HG03442 (cell line): ENCODE results near the gene NMNAT2.
"Not testable (repeated sequence)": the region's sequence is repeated elsewhere in the genome, so short reads cannot be mapped to it uniquely, and the experiment has no call there.

Experiments
- ATAC-seq: cut with Tn5 transposase; IDR thresholded peaks from one replicate; pipeline ENCODE4 v1.9.1; 2021; ENCODE audit warnings: mild to moderate bottlenecking, moderate library complexity; ENCODE audit not compliant: unreplicated experiment

The NMNAT2 gene

GRCh38 chr1:183291216-183291762 is 126.9 kb downstream of the NMNAT2 start:
- ATAC-seq: no peak

DNA sequence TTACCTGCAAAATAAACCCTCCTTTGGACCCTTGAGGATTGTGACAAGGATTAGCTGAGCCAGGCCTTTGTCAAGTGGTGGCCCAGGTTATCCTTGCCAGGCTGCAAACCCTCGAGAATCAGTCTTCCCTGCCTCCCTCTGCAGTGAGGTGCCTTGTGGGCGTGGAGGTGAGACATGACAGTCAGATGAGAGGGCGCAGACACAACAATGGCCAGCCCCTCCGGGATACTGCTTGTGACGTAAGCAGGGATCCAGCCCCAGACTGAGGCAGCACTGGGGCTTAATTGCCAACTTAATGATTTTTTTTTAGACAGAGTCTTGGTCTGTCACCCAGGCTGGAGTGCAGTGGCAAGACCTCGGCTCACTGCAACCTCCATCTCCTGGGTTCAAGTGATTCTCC is 127.6 kb downstream of the NMNAT2 start:
- no peak for ATAC-seq

DNA sequence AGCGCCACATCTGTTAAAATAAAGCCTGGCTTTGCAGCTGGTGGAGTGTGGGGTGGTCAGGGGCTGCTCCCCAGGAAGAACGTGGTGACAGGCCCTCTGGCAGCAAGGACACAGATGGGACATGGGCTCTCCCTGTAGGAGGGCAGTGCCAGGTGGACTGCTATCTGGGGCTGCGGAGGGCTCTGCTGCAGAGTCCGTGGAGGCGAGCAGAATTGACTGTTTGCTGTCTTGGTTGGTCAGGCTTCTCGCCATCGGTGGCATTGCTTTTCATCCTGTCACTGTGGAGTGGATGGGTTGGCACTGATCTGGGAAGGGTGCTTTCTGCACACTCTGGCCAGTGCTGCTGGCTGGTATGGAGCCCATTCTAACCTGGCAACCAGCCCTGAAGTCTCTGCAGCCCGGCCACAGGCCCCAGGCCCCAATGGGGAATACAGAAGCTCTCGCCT is 129.1 kb downstream of the NMNAT2 start:
- ATAC-seq: no peak

GRCh38 chr1:183288583-183288982 is 129.6 kb downstream of the NMNAT2 start:
- ATAC-seq: no peak

DNA sequence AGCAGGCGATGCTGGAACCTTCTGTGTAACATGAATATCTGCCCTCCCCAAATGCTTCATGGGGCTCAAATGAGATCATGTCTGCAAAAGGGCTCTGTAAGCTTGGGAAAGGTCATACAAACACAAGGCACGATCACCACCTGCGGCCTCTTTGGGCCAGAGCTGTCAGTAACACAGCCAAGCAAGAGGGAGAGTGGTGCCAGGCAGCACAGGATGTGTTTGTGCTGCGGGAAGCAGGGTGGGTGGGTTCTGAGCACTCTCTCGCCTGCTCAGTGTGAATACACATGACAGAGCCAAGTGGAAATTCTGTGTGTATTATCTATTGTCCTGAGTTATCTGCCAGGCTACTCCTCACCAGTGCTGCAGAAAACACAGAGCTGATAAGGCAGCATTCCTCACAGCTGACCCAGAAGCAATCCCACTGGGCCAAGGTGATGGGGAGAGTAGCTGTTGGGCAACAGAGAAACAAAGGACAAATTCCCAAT is 130.9 kb downstream of the NMNAT2 start:
- ATAC-seq: no peak

- no peak for ATAC-seq
Measured at GRCh38 chr1:183285746-183286145, 132.4 kb downstream of the NMNAT2 start.

- no peak for ATAC-seq
Measured at GRCh38 chr1:183285256-183285655, 132.9 kb downstream of the NMNAT2 start.

DNA sequence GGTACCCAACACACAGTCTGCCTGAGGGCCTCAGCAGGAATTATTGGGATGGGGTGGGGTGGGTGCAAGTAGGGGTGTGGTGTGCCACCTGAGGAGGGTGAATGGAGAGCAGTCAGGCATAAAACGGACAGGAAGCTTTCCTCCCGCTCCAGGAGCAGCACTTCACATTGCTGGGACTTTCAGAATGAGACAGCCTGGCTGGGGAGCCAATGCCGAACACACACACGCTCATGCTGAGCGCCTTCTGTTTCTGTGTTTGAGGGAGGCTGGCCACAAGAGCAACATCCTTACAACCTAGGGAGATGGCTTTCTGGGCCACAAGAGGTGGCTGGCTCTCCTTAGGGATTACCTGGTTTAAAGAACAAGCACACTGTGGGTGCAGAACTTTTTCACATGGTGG is 134.1 kb downstream of the NMNAT2 start:
- no peak for ATAC-seq

DNA sequence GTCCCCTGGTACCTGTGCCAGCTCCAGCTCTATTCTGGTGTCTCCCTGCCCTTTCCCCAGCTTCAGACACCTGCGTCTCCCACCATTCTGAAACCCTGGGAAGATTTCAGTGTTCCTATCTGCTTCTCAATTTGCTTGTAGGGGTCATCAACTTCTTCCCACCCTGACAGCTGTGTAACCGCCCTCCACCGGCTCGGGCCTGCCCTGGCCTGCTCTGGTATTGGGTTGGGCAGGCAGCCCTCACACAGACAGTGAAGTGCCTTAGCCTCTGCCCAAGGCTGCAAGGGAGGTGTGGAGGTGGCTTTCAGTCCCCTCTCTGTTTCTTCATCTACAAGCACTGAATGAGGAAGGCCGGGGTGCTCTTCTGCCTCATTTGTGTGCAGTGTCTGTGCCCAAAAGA is 134.9 kb downstream of the NMNAT2 start:
- ATAC-seq: no peak

DNA sequence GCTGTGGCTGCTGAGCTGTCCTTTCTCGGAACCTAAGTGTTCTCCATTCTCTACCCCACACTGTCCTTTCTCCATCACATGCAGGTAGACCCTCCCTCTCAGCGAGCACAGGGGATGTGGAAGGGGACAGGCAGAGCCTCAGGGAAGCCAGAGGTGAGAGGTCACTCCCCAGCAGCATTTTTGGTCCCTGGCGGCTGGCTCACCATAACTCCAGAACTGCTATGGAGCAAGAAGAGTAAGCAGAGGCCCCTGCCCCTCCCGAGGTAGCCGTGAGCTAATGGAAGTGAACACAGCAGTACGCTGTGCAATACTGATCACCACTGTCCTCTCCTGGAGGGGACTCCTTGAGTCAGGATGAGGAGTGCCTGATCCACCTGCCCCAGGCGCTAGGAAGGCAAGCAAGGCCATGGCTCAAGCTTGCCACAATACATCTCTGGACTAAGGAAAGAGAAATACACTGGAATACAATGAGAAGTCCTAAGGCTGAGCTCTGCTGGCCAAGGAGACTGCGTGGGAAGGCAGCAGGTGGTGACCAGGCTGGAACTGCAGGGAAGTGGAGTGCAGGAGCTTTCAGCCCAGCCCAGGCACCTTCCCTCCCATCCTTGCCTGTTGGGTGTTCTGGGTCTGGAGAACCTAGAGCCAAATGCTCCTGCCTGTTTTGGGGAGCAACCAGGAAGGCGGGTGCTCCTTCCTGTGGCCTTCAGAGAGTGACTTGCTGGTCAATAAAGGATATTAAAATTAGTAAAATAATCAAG is 135.9 kb downstream of the NMNAT2 start:
- ATAC-seq: no peak

DNA sequence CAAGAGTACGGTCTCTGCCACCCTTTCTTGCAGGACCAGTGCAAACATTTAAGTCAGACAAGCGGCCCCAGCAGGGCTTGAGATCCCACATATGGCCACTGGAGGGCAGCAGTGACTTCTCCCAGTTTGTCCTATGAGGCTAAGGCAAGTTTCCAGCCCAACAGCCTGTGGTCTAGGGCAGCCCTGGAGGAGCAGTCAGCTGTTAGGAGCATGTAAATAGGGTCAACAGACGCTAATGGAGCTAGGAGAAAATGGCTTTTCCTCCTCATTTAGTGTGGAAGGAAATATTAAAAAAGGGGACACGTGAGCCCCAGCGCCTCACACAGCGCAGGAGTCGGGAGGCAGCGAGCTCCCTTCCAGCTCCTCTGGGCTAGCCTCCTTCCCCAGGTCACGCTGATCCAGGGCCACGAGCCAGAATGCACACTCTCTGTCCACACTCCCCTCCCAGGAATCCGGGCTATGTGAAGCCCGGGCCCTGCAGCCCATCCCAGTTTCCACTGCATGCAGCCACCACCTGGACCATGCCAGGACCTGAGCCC is 136.6 kb downstream of the NMNAT2 start:
- peak; percentile 72 for ATAC-seq

GRCh38 chr1:183281039-183281438 is 137.1 kb downstream of the NMNAT2 start:
- ATAC-seq: no peak

DNA sequence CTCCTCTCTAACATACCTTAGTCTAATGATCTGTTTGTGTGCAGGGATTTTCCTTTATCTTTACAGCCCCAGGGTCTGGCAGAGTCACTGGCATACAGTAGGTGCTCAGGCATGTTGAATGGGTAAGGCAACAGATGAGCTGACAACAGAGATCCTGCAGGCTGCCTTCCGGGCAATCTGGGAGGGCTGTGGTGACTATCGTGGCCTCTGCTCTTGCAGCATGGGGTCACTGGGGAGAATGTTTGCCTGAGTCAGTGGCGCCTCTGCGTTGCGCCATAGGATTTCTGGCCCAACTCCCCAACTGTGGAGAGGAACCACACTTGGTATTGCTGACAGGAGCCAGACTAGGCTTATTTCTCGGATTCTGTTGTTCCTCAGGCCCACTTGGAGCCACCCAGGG is 138.3 kb downstream of the NMNAT2 start:
- no peak for ATAC-seq

DNA sequence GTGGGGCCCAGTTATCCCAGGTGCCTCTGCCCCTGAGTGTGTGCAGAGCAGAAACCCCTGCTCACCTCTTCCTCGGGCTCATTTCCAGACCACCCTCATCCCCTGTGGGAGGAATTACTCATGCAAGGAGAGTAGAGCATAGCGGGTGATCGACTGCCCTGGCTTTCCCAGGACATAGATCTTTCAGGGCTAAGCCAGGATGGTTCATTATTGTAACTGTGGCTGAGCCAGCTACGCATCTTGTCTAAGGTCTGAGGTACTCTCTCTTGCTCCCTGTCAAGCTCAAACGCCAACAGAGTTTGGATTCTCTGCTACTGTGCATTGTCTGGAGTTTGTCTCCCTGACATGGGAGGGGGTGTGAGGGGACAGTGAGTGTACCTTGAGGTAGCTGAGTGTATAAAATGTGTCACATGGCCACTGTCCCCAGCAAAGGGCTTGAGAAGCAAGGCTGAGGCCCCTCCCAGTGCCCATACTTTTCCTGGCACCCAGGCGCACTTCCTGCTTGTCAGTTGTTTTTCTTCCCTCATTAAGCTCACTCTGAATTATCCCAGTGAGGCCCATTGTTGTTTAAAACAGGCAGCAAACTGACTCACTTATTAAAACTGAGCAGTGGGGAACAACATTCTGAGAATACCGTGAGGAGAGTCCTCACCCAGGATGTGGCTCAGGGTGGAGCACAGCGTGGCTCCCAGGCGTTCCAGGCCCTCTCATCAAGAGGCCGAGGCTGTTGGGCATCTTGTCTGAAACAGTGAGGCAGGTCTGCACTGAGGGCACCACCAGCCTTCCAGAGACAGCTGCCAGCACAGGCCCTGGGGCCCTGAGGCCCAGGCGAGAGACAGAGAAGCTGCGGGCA is 139.2 kb downstream of the NMNAT2 start:
- no peak for ATAC-seq

DNA sequence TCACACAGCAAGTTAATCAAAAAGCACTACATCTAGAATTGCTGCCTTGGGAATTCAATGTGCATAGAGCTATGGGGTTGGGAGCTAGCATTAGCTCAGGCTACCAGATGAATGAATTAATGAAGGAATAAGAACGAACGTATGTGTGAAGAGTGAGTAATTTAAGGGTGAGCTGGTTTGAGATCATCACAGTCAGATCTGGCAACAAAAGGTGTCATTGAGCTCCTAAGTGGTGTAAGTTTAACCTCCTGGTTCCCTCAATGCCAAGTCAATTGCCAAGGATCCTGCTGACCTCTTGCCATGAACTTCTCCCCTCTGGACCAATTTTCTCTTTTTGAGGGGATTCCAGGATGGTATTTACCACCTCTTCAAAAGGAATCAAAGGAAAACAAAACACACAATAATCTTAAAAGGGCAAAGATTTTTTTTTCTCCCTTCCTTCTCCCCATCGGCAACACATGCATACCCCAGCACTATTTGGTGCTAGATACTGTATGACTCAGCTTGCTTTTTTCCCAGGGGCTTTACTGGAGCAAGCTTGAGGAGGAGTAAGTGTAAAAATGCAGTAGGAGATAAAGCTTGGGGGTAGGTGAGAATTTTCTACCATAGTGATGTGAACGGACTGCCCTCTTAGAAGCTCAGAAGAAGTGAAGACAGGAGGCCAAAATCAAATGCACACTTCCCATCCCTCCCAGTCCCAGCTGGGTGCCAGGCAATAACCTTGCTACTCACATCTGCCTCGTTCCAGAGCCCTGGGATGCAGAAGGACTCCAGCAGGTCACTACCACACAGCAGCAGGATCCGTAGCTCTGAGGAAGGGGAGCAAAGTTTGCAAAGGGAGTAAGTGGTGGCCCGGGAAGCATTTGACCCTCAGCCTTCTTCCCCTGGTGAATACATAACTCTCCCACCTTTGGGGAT is 140.1 kb downstream of the NMNAT2 start:
- ATAC-seq: no peak

GRCh38 chr1:183276386-183277080 is 141.6 kb downstream of the NMNAT2 start:
- ATAC-seq: no peak

GRCh38 chr1:183275322-183275721 is 142.9 kb downstream of the NMNAT2 start:
- ATAC-seq: no peak

- ATAC-seq: no peak
Measured at GRCh38 chr1:183274836-183275235, 143.3 kb downstream of the NMNAT2 start.

DNA sequence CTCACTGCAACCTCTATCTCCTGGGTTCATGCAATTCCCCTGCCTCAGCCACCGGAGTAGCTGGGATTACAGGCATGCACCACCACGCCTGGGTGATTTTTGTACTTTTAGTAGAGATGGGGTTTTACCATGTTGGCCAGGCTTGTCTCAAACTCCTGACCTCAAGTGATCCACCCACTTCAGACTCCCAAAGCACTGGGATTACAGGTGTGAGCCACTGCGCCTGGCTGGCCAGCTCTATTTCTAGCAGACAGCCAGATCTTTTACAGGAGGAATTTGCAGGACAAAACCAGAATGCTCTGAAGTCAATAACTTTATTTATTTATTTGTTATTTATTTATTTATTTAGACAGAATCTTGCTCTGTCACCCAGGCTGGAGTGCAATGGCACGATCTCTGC is 144.2 kb downstream of the NMNAT2 start:
- not testable (repeated sequence) for ATAC-seq

DNA sequence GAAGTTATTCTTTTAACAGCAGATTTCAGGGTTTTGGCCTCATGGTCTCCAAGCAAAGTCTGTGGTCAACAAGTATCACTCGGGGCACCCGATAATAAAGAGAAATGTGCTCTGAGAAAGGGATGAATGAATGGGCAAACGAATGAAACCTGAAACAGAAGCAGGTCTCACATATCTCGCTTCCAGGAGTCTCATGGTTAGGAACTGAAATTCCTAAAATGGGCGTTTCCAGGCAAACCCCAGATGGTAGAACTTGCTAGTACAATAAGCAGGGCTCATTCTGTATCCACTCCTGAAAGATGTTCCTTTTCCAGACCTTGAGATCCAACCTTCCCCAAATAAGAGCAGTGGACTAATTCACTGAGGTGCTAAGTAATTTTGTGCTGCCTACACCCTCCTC is 144.9 kb downstream of the NMNAT2 start:
- ATAC-seq: no peak
